ENCODE measurements around the gene SLC39A11. TPM values are rescaled to one million over a fixed set of nuclear protein-coding genes. Genes with fewer than 3 reads are reported as not detected.

SLC39A11 gene
- total and polyA plus RNA-seq, 2 experiments from 2014 or later, result 11.7 to 16.4 TPM

DNA sequence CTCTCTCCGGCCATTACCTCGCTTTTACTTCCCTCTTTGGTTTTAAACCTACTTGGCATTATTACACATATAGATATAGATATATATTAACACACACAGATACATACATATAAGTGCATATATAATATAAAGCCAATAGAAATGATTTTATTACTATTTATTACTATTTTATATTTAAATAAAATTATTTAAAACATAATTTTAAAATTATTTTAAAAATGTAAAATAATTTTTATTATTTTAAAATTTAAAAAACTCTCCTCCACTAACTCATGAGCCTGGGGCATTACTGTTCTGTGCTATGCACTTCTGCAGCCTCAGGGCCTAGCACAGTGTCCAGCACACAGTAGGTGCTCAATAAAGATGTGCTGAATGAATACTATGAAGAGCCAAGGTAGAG lies 200.9 kb downstream of the SLC39A11 start:
- H3K9me3 ChIP-seq (ENCODE audit: low read depth), result no peaks in the 10 kb centered on the region
- peaks cover 17% of the 10 kb centered on the region; the same call in 1 of the 2 replicates for H3F3A ChIP-seq (ENCODE audit: insufficient read depth)
- 98 to 99% methylated on average over 2 of the region's 2 CpGs for WGBS, 2 experiments (ENCODE audit: low coverage in 1 of 2, low lambda C conversion rate in 2 of 2, missing lambda C conversion rate in 2 of 2)
- no peak overlapping the region for H3K9ac ChIP-seq
- no peak overlapping the region for H3K27ac ChIP-seq
- in situ Hi-C loops (cut with MboI), result no loop called here
- H3K9me2 ChIP-seq (ENCODE audit: insufficient read depth), result no peaks in the 10 kb centered on the region
- no peak overlapping the region for H3K4me2 ChIP-seq (ENCODE audit: unreplicated experiment)
- no peaks in the 10 kb centered on the region for H3K79me2 ChIP-seq (ENCODE audit: insufficient read depth)
- no peaks in the 10 kb centered on the region for H4K20me1 ChIP-seq (ENCODE audit: insufficient read depth)
- no peak overlapping the region for H2AFZ ChIP-seq
- peaks cover 29% of the 10 kb centered on the region for H3K4me1 ChIP-seq (ENCODE audit: insufficient read depth)
- TF ChIP-seq EZH2 (IDR thresholded peaks at IDR 0.05; ENCODE audit: insufficient read depth, poor library complexity, severe bottlenecking) (no peak), EZH2phosphoT487 (IDR thresholded peaks at IDR 0.05; ENCODE audit: insufficient read depth, low read depth) (no peak)
- no peak overlapping the region for H3K4me3 ChIP-seq
- H3K36me3 ChIP-seq (ENCODE audit: low read depth), result no peaks in the 10 kb centered on the region
- no peak for DNase-seq
- H3K27me3 ChIP-seq (replicated peaks; ENCODE audit: insufficient read depth), result no peaks in the 10 kb centered on the region

DNA sequence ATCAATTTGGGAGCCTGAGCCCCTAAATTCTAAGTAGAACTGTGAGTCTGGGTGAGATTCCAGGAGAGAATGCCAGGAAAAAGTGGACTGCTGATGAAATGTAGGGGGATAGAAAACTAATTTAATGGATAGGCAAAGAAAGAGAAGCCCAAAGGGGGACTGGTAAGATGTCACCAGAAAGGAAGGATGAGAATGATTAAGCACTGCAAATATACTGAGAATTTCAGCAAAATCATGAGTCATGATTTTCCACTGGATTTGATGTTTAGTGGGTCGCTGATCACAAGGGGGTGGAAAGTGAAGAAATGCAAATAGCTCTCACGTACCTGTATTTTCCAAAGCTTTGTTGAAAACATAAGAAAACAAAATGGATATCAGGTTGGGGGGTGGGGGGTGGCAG lies 201.8 kb downstream of the SLC39A11 start:
- Histone ChIP-seq H3K27me3 (replicated peaks; ENCODE audit: insufficient read depth) (no peaks in the 10 kb centered on the region), H3K79me2 (ENCODE audit: insufficient read depth) (no peaks in the 10 kb centered on the region), H3K4me1 (ENCODE audit: insufficient read depth) (peaks cover 29% of the 10 kb centered on the region), H3K4me2 (ENCODE audit: unreplicated experiment) (peak overlapping the region; percentile 18), H3K4me3 (no peak overlapping the region), H3K36me3 (ENCODE audit: low read depth) (no peaks in the 10 kb centered on the region), H3F3A (ENCODE audit: insufficient read depth) (peaks cover 17% of the 10 kb centered on the region; the same call in 1 of the 2 replicates), H3K9ac (no peak overlapping the region), H4K20me1 (ENCODE audit: insufficient read depth) (no peaks in the 10 kb centered on the region), H3K27ac (no peak overlapping the region), H3K9me3 (ENCODE audit: low read depth) (no peaks in the 10 kb centered on the region), H3K9me2 (ENCODE audit: insufficient read depth) (no peaks in the 10 kb centered on the region), H2AFZ (no peak overlapping the region)
- in situ Hi-C loops (cut with MboI), result no loop called here
- DNase-seq, result peak; percentile 61
- WGBS, 2 experiments (ENCODE audit: low coverage in 1 of 2, low lambda C conversion rate in 2 of 2, missing lambda C conversion rate in 2 of 2), result 12 to 18% methylated on average over 2 of the region's 2 CpGs
- TF ChIP-seq EZH2 (IDR thresholded peaks at IDR 0.05; ENCODE audit: insufficient read depth, poor library complexity, severe bottlenecking) (no peak), EZH2phosphoT487 (IDR thresholded peaks at IDR 0.05; ENCODE audit: insufficient read depth, low read depth) (no peak)

DNA sequence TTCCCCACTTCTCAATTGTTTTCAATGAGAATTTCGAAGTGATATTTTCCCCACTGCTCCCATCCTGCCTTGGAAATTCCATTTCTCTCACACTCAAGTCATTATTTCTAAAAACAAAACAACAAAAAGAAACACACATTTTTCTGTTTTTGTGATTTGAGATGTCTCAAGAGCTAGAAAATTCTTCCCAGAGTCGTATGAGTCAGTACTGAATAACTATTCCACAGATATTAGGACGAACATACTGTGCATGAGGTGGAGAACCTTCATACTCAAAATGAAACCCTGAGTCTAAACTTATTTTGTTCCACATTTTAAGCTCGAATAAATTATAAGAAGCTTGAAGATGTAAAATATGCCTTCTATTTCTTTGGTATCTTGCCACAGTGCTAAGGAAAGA lies 204.6 kb downstream of the SLC39A11 start:
- Histone ChIP-seq H4K20me1 (ENCODE audit: insufficient read depth) (no peaks in the 10 kb centered on the region), H3K27ac (0 out of 2 replicates have a peak overlapping the region, but pooled peaks have one; percentile 6), H3K9ac (no peak overlapping the region), H3F3A (ENCODE audit: insufficient read depth) (peaks cover 17% of the 10 kb centered on the region; the same call in 1 of the 2 replicates), H3K9me2 (ENCODE audit: insufficient read depth) (no peaks in the 10 kb centered on the region), H3K4me3 (no peak overlapping the region), H3K9me3 (ENCODE audit: low read depth) (no peaks in the 10 kb centered on the region), H3K27me3 (replicated peaks; ENCODE audit: insufficient read depth) (no peaks in the 10 kb centered on the region), H3K4me2 (ENCODE audit: unreplicated experiment) (peak overlapping the region; percentile 26), H3K4me1 (ENCODE audit: insufficient read depth) (peaks cover 22% of the 10 kb centered on the region), H2AFZ (no peak overlapping the region), H3K79me2 (ENCODE audit: insufficient read depth) (no peaks in the 10 kb centered on the region), H3K36me3 (ENCODE audit: low read depth) (no peaks in the 10 kb centered on the region)
- whole genome bisulfite sequencing, 2 experiments (ENCODE audit: low coverage in 1 of 2, low lambda C conversion rate in 2 of 2, missing lambda C conversion rate in 2 of 2), result 48 to 56% methylated on average over 4 of the region's 4 CpGs
- TF ChIP-seq EZH2 (IDR thresholded peaks at IDR 0.05; ENCODE audit: insufficient read depth, poor library complexity, severe bottlenecking) (no peak), EZH2phosphoT487 (IDR thresholded peaks at IDR 0.05; ENCODE audit: insufficient read depth, low read depth) (no peak)
- peak; percentile 55 for DNase-seq
- in situ Hi-C loops (cut with MboI), result no loop called here

DNA sequence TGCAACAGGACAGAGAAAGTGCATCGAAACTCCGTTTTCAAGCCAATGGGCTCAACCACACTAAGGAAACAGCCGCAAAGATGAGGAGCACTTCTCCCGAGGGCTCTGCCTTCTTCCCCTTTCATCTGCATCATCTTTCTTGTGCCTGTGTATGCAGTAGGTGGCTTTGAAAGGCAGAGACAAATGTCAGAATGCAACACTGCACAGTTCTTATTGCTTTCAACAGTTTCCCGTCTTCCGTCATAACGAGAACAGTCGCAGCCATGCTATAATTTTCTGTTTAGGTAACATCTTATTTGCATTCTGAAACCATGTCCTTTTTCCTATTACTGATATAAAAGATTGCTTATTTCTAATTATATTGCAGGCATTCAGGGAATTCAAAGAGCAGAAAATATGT lies 205.2 kb downstream of the SLC39A11 start:
- Histone ChIP-seq H3K79me2 (ENCODE audit: insufficient read depth) (no peaks in the 10 kb centered on the region), H3K4me1 (ENCODE audit: insufficient read depth) (peaks cover 18% of the 10 kb centered on the region), H3K9me3 (ENCODE audit: low read depth) (no peaks in the 10 kb centered on the region), H3K4me2 (ENCODE audit: unreplicated experiment) (no peak overlapping the region), H3K9me2 (ENCODE audit: insufficient read depth) (no peaks in the 10 kb centered on the region), H4K20me1 (ENCODE audit: insufficient read depth) (no peaks in the 10 kb centered on the region), H3K27ac (no peak overlapping the region), H3K9ac (no peak overlapping the region), H2AFZ (no peak overlapping the region), H3F3A (ENCODE audit: insufficient read depth) (peaks cover 14% of the 10 kb centered on the region; the same call in 1 of the 2 replicates), H3K4me3 (no peak overlapping the region), H3K36me3 (ENCODE audit: low read depth) (no peaks in the 10 kb centered on the region), H3K27me3 (replicated peaks; ENCODE audit: insufficient read depth) (no peaks in the 10 kb centered on the region)
- in situ Hi-C loops (cut with MboI), result no loop called here
- 82 to 84% methylated on average over 8 of the region's 8 CpGs for WGBS, 2 experiments (ENCODE audit: low coverage in 1 of 2, low lambda C conversion rate in 2 of 2, missing lambda C conversion rate in 2 of 2)
- no peak for TF ChIP-seq EZH2 (IDR thresholded peaks at IDR 0.05; ENCODE audit: insufficient read depth, poor library complexity, severe bottlenecking)
- TF ChIP-seq EZH2phosphoT487 (IDR thresholded peaks at IDR 0.05; ENCODE audit: insufficient read depth, low read depth), result no peak
- DNase-seq, result no peak

DNA sequence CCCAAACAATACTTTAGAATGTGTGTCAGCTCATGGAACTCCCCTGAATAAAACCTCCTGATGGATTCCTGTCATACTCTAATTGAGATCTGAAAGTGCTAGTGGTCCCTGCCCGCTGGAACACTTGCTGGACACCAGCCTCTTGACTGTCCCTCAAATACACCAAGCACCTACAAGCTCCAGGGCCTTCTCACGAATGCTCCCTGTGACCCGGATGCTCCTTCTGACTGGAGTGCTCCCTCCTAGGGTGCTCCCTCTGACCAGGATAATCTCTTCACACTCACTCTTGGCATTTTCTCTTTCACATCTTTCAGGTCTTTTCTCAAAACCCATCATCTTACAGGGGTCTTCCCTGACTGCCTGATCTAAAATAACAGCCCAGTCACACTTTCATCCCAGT lies 205.9 kb downstream of the SLC39A11 start:
- Histone ChIP-seq H3K9ac (no peak overlapping the region), H4K20me1 (ENCODE audit: insufficient read depth) (no peaks in the 10 kb centered on the region), H3K27me3 (replicated peaks; ENCODE audit: insufficient read depth) (no peaks in the 10 kb centered on the region), H3K9me2 (ENCODE audit: insufficient read depth) (no peaks in the 10 kb centered on the region), H3K79me2 (ENCODE audit: insufficient read depth) (no peaks in the 10 kb centered on the region), H3K4me2 (ENCODE audit: unreplicated experiment) (no peak overlapping the region), H2AFZ (no peak overlapping the region), H3K36me3 (ENCODE audit: low read depth) (no peaks in the 10 kb centered on the region), H3K4me1 (ENCODE audit: insufficient read depth) (peaks cover 18% of the 10 kb centered on the region), H3K4me3 (no peak overlapping the region), H3F3A (ENCODE audit: insufficient read depth) (peaks cover 14% of the 10 kb centered on the region; the same call in 1 of the 2 replicates), H3K27ac (no peak overlapping the region), H3K9me3 (ENCODE audit: low read depth) (no peaks in the 10 kb centered on the region)
- no peak for TF ChIP-seq EZH2phosphoT487 (IDR thresholded peaks at IDR 0.05; ENCODE audit: insufficient read depth, low read depth)
- no peak for TF ChIP-seq EZH2 (IDR thresholded peaks at IDR 0.05; ENCODE audit: insufficient read depth, poor library complexity, severe bottlenecking)
- 97 to 100% methylated on average over 3 of the region's 3 CpGs for WGBS, 2 experiments (ENCODE audit: low coverage in 1 of 2, low lambda C conversion rate in 2 of 2, missing lambda C conversion rate in 2 of 2)
- in situ Hi-C loops (cut with MboI), result no loop called here
- DNase-seq, result no peak

Data from GM23248 (cell line).